ENCODE results near the gene SLC25A44. TPM values are rescaled to one million over a fixed set of nuclear protein-coding genes. Genes with fewer than 3 reads are reported as not detected.

Gene SLC25A44
- total and polyA plus RNA-seq, 2 of the 8 experiments (the other 6 are each of a cell fraction or from before 2014, with no cell fraction given): 23.4 to 32.1 TPM

DNA sequence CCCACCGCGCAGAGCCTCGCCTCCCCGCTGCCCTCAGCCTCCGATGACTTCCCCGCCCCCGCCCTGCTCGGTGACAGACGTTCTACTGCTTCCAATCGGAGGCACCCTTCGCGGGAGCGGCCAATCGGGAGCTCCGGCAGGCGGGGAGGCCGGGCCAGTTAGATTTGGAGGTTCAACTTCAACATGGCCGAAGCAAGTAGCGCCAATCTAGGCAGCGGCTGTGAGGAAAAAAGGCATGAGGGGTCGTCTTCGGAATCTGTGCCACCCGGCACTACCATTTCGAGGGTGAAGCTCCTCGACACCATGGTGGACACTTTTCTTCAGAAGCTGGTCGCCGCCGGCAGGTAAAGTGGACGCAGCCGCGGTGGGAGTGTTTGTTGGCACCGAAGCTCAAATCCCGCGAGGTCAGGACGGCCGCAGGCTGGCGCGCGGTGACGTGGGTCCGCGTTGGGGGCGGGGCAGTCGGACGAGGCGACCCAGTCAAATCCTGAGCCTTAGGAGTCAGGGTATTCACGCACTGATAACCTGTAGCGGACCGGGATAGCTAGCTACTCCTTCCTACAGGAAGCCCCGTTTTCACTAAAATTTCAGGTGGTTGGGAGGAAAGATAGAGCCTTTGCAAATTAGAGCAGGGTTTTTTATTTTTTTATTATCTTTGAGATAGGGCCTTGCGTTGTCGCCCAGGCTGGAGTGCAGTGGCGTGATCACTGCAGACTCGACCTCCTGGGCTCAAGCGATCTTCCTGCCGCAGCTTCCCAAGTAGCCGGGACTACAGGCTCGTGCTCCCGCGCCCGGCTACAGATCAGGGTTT lies 19.1 kb downstream of the SLC25A44 start, which contains the start of gene PMF1 (continued):
- TF ChIP-seq, protein P1, sequence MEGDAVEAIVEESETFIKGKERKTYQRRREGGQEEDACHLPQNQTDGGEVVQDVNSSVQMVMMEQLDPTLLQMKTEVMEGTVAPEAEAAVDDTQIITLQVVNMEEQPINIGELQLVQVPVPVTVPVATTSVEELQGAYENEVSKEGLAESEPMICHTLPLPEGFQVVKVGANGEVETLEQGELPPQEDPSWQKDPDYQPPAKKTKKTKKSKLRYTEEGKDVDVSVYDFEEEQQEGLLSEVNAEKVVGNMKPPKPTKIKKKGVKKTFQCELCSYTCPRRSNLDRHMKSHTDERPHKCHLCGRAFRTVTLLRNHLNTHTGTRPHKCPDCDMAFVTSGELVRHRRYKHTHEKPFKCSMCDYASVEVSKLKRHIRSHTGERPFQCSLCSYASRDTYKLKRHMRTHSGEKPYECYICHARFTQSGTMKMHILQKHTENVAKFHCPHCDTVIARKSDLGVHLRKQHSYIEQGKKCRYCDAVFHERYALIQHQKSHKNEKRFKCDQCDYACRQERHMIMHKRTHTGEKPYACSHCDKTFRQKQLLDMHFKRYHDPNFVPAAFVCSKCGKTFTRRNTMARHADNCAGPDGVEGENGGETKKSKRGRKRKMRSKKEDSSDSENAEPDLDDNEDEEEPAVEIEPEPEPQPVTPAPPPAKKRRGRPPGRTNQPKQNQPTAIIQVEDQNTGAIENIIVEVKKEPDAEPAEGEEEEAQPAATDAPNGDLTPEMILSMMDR (IDR thresholded peaks at IDR 0.05; ENCODE audit: control extremely low read depth in 1 of 3, insufficient read depth in 1 of 3, low read depth in 1 of 3, low read length in 3 of 3): no peak
- TF ChIP-seq MAX (IDR thresholded peaks at IDR 0.05) (peak; percentile 51), SP1 (IDR thresholded peaks at IDR 0.05; ENCODE audit: low read depth, low read length) (peak; percentile 94), KDM5A (IDR thresholded peaks at IDR 0.05; ENCODE audit: low read length) (peak; percentile 59; the same call in 1 of the 2 replicates), RBBP5 (IDR thresholded peaks at IDR 0.05; ENCODE audit: borderline replicate concordance, low read depth, low read length) (peak; percentile 74; the same call in 1 of the 2 replicates), SUZ12 (IDR thresholded peaks at IDR 0.05; ENCODE audit: low read length) (no peak), KDM4A (IDR thresholded peaks at IDR 0.05; ENCODE audit: low read depth, low read length, severe bottlenecking) (peak; percentile 41), ASH2L (IDR thresholded peaks at IDR 0.05; ENCODE audit: low read length) (peak; percentile 86), TBP (IDR thresholded peaks at IDR 0.05; ENCODE audit: low read depth, low read length) (peak; percentile 74), JUND (IDR thresholded peaks at IDR 0.05; ENCODE audit: low read length) (no peak), SRF (IDR thresholded peaks at IDR 0.05; ENCODE audit: low read depth, low read length) (no peak), BRCA1 (IDR thresholded peaks at IDR 0.05; ENCODE audit: low read depth, low read length) (peak; percentile 84), JUN (IDR thresholded peaks at IDR 0.05; ENCODE audit: low read depth, low read length) (no peak), PHF8 (conservative IDR thresholded peaks at IDR 0.05; ENCODE audit: low read depth, low read length) (peak; percentile 97), CHD1 (IDR thresholded peaks at IDR 0.05; ENCODE audit: low read depth, low read length) (no peak), RXRA (IDR thresholded peaks at IDR 0.05; ENCODE audit: insufficient read depth, low read depth, low read length) (no peak), SIN3A (conservative IDR thresholded peaks at IDR 0.05 in 1 of 2, IDR thresholded peaks at IDR 0.05 in 1 of 2; ENCODE audit: low read depth in 1 of 2, low read length in 2 of 2) (peak; percentile 57 to 84; a peak in 2 of 4 replicates), POLR2A (IDR thresholded peaks at IDR 0.05; ENCODE audit: control extremely low read depth in 1 of 2, low read depth in 2 of 2, low read length in 2 of 2) (peak; percentile 97), POLR2AphosphoS5 (IDR thresholded peaks at IDR 0.05; ENCODE audit: low read depth, low read length) (peak; percentile 93)
- TF ChIP-seq, protein P2, sequence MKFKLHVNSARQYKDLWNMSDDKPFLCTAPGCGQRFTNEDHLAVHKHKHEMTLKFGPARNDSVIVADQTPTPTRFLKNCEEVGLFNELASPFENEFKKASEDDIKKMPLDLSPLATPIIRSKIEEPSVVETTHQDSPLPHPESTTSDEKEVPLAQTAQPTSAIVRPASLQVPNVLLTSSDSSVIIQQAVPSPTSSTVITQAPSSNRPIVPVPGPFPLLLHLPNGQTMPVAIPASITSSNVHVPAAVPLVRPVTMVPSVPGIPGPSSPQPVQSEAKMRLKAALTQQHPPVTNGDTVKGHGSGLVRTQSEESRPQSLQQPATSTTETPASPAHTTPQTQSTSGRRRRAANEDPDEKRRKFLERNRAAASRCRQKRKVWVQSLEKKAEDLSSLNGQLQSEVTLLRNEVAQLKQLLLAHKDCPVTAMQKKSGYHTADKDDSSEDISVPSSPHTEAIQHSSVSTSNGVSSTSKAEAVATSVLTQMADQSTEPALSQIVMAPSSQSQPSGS (IDR thresholded peaks at IDR 0.05; ENCODE audit: low read length): peak; percentile 84
